GM19351 (cell line): ENCODE results near the gene PDGFA.
"Not testable (repeated sequence)": the region's sequence is repeated elsewhere in the genome, so short reads cannot be mapped to it uniquely, and the experiment has no call there.

Source experiments
- ATAC-seq: cut with Tn5 transposase; IDR thresholded peaks from one replicate; pipeline ENCODE4 v1.9.1; 2021; ENCODE audit warnings: mild to moderate bottlenecking, moderate library complexity; ENCODE audit not compliant: unreplicated experiment

The PDGFA gene

DNA sequence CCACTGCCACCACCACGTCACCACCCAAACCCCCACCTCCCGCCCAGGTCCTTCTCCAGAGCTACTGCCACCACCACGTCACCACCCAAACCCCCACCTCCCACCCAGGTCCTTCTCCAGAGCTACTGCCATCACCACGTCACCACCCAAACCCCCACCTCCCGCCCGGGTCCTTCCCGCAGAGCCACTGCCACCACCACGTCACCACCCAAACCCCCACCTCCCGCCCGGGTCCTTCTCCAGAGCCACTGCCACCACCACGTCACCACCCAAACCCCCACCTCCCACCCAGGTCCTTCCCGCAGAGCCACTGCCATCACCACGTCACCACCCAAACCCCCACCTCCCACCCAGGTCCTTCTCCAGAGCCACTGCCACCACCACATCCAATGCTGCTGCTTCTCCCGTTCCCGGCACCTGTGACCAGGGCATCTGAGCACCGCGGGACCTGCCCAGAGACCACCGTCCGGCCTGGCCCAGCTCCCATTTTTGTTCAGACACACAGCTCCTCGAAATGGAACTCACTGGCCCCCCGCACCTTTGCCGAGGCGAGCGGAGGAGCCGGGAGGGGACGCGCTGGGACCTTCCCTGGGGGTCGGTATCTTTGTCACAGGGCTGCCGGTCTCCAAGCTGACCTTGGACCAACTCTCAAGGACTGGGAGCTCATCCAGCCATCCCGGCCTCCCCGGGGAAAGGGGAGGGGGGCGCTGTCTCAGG is 32.7 kb upstream of the PDGFA start:
- ATAC-seq: not testable (repeated sequence)

DNA sequence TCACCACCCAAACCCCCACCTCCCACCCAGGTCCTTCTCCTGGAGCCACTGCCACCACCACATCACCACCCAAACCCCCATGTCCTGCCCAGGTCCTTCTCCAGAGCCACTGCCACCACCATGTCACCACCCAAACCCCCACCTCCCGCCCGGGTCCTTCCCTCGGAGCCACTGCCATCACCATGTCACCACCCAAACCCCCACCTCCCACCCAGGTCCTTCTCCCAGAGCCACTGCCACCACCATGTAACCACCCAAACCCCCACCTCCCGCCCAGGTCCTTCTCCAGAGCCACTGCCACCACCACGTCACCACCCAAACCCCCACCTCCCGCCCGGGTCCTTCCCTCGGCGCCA is 31.9 kb upstream of the PDGFA start:
- not testable (repeated sequence) for ATAC-seq

DNA sequence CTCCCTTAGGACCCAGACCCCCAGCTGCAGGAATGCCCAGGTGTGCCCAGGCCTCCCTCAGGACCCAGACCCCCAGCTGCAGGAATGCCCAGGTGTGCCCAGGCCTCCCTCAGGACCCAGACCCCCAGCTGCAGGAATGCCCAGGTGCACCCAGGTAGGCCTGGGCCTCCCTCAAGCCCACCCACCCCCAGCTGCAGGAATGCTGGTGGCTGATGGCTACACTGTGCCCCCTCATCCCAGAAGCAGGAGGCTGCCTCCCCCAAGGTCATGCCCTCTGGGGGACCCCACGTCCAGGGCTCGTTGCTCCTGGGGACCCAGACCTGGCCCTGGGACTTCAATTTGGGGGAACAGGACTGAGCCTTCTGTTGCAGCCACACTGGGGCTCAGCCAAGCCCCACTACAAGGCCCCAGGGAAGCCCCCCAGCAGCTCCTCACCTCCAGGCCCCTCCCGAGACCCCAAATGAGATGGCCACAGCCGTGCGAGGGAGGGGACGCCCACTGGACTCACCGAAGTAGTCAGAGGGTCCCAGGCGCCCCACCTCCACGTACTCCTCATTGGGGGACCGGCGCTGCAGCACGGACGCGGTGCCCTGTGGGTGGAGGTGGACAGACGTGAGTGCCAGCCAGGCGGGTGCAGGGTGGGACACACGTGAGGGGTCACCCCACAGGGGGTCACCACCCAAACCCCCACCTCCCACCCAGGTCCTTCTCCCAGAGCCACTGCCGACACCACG is 31.4 kb upstream of the PDGFA start:
- no peak for ATAC-seq

DNA sequence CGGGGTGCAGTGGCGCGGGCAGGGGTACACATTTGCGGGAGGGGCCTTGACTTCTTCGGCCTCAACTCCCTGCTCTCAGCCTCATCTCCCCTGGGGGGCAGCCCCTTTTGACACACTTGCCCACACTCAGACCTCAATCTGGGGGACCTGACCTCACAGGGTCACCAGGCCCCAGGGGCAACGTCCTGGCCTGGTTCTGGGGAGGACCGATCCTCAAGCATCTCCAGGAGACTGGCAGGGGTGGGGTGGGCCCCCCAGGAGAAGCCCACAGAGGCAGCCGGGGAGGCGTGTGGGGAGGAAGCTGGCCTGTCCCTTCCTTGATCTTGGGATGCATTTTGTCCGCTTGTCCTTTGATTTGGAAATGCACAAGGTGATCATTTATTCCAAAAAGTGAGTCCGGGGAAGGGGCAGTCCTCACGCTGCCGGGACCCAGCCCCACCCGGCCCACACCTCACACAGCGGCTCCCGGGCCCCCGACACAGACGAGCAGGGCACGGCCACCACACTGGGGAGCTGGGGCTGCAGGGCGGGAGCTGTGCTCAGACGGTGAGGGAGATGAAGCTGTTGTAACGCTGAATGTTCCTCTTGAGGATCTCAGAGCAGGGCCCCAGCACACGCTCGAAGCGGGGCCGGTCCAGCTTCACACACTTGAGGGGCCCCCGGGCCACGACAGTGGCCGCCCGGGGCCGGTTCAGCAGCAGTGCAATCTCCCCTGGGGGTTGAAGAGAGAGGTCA is 30.4 kb upstream of the PDGFA start:
- no peak for ATAC-seq

DNA sequence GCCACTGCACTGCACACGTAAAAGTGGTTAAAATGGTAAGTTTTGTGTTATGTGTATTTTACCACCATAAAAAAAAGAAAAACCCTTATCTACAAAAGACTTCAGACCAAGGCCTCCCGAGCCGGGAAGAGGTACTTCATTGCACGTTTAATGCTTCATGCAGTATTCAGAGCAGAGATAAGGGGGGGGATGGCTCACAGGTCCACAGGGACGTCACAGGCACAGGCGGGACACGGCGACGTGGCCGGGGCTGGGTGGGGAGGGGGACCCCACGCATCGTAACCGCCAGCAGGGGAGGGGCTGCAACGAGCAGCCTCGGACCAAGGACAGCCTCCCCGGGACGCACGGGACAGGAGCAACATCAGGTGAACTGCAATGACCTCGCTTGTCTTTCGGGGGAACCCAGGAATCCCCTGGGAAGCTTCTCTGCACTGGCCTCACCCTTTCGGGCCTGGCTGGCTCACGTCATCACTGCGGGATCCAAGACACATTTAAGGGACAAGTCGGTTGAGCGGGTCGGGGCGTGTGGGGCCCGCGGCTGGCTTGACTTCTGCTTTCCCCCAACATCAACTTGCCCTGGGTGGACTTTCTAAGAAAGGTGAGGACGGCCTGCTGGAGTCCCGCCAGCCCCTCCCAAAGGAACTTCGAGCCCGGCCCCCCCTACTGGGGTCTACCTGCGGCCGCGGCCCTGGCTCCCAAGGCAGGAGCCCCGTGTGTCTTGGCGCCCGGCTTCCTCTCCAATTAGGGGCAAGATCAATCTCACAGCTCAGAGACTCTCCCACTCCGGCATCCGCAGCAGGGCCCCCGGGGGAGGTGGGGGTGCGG is 29.6 kb upstream of the PDGFA start:
- ATAC-seq: no peak

DNA sequence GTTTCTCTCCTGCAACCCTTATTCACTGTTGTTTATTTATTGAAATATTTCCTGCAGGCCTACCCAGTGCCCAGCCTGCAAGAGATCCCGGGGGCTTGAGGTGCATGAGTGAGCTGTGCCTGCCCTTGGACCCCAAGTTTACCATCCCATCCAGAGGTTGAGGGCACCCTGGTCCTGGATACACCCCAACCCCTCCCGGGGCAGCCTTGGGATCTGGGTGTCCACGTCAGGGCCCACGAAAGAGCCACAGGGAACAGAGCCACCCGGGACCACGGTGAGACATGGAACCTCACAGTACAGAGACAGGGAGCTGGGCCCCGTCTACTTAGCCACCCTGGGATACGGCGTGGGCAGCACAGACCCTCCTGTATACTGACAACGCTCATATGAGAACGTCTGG is 28.8 kb upstream of the PDGFA start:
- no peak for ATAC-seq

DNA sequence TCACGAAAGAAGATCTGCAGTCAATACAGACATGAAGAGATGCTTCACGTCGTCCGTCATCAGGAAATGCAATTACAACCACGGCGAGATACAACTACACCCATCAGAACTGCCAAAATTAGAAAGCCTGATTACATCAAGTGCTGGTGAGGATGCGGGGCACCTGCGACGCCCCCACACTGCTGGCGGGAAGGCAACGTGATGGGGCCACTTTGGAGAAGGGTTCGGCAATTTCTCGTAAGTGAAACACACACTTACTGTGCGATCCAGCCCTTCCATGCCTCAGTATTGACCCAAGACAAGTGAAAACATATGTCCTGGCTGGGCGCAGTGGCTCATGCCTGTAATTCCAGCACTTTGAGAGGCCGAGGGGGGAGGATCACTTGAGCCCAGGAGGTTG is 25.8 kb upstream of the PDGFA start:
- ATAC-seq: no peak

DNA sequence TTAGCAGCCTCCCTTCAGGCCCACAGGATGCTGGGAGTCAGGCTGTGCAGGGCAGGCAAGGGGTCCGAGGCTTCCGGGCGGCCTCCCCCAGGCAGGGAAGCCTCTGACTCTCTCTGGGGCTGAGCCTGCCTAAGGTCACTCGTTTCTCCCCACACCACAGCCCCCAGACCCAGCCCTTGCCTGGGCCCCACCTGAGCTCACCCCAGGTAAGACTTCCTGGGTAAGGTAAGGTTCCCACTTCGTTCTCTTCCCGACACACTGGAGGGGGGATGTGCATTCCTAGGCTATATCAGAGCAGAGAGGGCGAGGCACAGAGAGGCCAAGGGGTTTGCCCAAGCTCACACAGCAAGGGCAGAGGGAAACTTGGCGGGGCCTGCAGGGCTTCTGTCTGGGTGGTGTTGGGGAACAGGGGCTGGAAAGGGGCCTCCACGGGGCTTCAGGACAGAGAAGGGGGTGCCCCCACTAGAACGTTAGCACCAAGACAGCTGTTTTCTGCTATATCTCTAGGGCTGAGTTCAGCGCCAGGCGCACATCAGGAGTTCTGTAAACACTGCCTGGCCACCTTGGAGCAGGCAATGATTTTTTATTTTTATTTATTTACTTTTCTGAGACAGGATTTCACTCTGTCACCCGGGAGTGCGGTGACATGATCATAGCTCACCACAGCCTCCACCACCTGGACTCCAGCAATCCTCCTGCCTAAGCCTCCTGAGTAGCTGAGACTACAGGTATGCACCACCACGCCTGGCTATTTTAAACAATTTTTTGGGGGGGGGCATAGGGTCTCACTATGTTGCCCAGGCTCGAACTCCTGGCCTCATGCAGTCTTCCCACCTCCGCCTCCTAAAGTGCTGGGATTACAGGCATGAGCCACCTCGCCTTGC is 24.9 kb upstream of the PDGFA start:
- no peak for ATAC-seq

DNA sequence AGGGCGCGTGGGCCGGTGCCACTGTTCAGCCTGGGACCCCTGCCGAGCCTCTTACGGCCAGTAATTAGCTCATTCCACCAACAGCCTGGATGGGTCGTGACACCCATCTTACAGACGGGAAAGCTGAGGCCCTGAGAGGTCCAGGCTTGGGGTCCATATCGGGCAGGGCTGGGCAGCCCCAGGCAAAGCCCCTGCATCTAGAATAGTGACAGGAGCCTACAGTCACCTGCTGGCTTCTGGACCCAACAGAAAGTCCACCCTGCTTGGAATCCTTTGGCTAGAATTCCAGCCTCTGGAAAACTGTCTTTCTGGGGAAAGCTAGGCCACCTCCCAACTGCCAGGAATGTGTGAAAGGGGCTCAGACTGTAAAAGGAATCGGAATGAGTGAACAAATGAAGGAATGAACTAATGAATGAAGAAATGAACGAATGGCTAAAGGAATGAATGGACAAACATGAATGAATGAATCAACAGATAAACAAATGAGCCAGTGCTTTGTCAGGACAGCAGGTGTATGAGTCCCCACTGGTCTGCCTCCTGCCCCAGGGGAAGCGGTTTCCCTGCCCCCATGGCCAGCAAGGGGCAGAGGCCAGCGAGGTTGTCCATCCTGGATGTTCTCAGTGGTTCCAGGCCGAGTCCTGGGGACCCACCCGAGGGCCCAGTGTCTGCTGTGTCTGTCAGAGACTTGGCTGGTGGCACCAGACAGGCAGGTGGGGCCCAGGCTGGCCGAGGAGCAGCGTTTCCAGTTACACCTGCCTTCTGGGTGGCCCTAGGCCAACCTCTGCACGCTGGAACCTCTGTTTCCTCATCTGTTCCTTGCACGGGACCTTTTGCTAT is 24.1 kb upstream of the PDGFA start:
- ATAC-seq: no peak

DNA sequence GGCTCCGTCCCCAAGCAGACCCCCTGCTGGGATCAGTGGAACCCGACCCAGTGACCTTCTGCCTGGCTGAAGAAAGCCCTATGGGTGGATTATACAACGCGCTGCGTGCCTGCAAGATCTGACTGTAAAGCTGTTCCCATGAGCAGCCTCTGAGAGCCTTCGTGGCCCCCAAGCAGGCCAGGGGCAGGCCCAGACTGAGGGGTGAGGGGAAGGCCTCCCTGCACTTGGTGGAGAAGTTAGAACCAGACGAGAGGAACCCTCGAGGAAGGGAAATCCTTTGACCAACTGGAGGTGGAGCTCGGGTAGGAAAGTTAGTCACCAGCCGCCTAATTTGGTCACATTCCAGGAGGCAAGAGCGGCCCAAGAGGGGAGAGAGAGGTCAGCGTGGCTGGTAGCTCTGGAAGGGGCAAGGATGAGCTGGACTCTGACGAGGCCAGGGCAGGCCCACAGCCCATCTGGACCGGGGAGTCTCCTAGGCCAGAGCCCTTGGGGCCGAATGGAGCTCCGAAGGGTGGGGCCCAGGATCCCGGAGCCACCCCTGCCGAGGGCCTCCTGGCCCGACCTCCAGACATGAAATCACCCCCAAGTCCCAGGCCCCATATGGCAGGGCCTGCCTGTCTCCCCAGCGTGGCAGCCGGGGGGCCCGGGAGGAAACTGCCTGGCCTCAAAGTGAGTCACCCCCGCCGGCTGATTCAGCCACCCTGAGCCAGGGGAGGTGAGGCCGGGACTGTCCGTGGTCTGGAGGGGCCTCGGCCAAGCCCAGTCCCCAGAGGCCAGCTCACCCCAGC is 23.3 kb upstream of the PDGFA start:
- ATAC-seq: no peak

DNA sequence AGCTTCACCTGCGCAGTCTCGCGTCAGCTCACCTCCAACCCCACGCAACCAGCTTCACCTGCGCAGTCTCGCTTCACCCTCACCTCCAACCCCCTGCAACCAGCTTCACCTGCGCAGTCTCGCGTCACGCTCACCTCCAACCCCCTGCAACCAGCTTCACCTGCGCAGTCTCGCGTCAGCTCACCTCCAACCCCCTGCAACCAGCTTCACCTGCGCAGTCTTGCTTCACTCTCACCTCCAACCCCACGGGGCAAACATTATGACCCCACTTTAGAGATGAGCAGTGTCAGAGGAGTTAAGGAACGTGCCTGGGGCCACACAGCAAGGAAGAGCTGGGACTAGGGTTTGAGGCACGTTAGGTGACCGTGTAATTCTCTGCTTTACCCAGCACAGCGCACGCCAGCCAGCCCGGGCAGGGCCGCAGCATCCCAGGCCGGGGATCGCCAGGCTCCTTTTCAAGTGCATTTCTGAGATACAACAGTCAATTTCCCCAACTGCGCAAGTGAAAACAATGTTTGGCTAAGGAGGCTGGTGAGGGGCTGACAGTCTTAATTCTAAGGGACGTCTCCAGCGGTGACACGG is 22.6 kb upstream of the PDGFA start:
- ATAC-seq: no peak

DNA sequence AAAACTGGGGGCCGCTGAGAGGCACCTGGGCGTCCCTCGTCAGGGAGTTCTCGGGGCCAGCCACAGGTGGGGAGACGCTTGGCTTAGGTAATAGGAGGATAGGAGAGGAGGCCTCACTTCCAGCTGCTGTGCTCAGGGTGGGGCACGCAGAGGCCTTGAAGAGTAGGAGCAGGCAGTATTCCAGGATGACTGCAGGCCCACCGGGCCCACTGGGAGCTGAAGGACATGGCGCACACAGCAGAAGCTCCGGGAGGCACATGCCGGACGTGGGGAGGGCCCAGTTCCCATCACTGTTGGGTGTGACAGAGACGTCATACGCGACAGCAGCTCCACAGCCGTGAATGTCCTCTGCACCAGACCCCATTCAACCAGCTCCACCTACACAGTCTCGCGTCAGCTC is 22.0 kb upstream of the PDGFA start:
- ATAC-seq: no peak

DNA sequence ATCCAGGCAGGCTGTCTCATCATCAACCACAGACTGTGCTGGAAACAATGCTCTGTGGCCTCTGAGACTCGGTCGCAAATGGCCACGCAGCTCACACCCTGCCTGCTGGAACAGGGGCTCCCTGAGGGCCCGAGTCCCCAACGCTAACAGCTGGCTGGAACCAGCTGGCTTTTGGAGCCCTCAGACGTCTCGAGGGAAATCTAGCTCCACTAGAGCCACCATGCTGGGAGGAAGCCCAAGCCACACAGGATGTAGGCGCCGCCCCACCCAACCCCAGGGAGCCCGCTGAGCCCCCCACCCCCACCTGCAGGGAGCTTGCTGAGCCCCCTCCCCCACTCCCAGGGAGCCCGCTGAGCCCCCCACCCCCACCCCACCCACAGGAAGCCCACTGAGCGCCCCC is 21.4 kb upstream of the PDGFA start:
- no peak for ATAC-seq

DNA sequence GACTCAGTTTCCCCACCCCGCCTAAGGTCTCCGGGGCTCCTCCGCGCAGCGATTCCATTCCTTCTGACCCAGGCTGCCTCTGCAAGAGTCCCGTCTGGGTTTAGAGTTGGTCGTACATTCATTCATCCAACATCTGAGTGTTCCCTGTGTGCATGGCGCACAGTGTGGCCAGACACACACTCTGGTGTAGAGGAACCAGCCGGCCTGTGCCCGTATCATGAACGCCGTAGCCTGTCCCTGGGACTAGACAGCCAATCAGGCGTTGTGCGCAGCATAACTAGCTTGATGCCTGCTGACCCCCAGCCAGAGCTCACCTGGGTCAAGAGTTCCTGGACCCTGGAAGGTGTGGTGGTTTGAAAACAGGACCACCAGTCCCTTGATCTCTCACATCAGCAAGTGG is 20.9 kb upstream of the PDGFA start:
- ATAC-seq: no peak

DNA sequence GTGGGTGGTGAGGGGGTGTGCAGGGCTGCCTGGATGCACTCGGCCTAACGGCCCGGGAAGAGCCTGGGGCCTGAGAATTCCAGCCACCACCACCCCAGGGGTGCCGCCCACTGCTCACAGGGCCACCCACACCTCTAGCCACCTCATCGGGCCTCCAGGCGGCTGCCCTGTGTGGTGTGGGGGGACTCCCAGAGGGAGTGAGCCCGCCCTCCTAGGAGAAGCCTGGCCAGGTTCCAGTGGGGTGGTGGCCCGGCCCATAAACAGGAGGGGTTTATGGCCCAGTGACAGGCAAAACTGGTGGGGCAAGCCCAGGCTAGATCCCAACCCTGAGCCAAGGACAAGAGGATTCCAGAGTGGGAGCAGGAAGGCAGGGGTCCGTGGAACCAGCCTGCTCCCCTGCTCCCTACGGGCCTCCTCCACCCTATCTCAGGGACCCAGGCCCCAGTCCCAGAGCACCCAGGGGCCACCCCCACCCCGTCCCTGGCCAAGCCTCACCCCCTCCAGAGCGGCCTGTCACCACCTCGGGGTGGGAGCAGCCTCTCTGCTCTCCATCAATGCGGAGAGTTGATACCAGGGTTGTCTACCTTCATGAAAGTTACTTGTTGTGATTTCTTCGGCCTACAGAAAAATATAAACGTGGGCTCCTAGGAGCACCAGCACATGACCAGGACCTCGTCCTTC is 20.2 kb upstream of the PDGFA start:
- no peak for ATAC-seq

DNA sequence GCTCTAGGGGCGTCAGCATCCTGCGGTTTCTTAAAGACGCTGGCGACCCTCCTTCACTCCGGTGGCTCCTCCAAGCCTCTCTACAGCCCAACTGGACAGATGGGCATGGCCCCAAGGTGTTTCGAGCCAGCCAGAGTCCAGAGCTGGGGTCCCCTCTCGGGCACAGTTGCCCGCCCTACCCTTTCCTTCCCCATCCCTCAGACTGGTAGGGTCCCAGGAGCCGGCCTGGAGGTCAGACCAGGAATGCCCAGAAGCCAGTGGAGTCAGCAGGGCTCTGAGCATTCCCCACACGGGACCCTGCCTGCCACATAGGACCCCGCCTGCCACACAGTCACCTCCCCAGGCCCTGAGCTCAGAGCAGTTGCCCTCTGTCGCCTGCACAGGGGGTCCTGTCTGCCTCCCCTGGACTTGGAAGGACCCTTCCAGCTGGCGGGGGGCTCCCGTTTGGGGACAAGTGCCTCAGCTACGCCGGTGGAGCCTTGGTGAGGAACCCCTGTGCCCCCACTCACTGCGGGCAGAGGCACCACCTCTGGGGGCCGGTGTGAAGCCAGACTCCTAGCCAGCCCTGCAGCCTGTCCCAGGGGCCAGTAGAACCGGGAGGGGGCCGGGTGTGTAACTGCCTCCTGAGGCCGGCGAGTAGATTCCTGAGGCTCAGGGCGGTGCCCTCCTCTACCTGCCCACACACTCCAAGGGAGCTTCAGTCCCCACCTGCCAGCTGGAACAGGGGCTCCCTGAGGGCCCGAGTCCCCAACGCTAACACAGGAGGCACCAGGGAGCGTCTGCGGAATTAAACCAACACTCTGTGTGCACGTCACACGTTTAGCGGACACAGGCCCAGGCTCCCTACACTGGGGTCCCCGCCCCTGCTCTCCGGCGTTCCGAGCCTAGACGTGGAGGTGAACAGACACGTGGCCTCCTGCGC is 19.4 kb upstream of the PDGFA start:
- ATAC-seq: no peak
